GM23338 (cell line): ENCODE results near the gene OR52I2. TPM values are rescaled to one million over a fixed set of nuclear protein-coding genes. Genes with fewer than 3 reads are reported as not detected.

Experiments used
- ATAC-seq: fragments of 200-7000 bp; cut with Tn5 transposase; 3 replicates; pipeline ENCODE4 v1.9.1; 2020
- DNase-seq: peaks from one replicate; pipeline ENCODE4 v3.0.0-alpha.2; 2015; ENCODE audit warnings: low spot score
- H2AFZ ChIP-seq: fragments of 200-600 bp; sonication (generic); 2 replicates; pipeline ENCODE4 v1.8.0; 2016; ENCODE audit warnings: antibody characterized with exemption, mild to moderate bottlenecking, moderate library complexity
- H3F3A ChIP-seq: fragments of 200-600 bp; sonication (generic); replicated peaks from 2 replicates; pipeline ENCODE4 v1.8.0; 2017; ENCODE audit warnings: antibody characterized with exemption, mixed run types, low read depth
- H3K27ac ChIP-seq: fragments of 200-600 bp; sonication (generic); 2 replicates; pipeline ENCODE4 v1.6.1; 2016; ENCODE audit warnings: low read depth
- H3K27me3 ChIP-seq: fragments of 200-600 bp; sonication (generic); 2 replicates; pipeline ENCODE4 v1.8.0; 2016; ENCODE audit warnings: mild to moderate bottlenecking, mixed run types, moderate library complexity; ENCODE audit not compliant: insufficient read depth
- H3K36me3 ChIP-seq: fragments of 200-600 bp; sonication (generic); 2 replicates; pipeline ENCODE4 v1.8.0; 2016; ENCODE audit warnings: mild to moderate bottlenecking; ENCODE audit not compliant: insufficient read depth
- H3K4me1 ChIP-seq: fragments of 200-600 bp; sonication (generic); 2 replicates; pipeline ENCODE4 v1.8.0; 2016; ENCODE audit warnings: mild to moderate bottlenecking, moderate library complexity; ENCODE audit not compliant: insufficient read depth
- H3K4me2 ChIP-seq: fragments of 200-600 bp; sonication (generic); 2 replicates; pipeline ENCODE4 v1.7.1; 2017; ENCODE audit warnings: mixed run types
- H3K4me3 ChIP-seq: fragments of 200-600 bp; sonication (generic); 2 replicates; pipeline ENCODE4 v1.6.1; 2016; ENCODE audit warnings: mixed run types
- H3K79me2 ChIP-seq: fragments of 200-600 bp; sonication (generic); replicated peaks from 2 replicates; pipeline ENCODE4 v1.8.0; 2017; ENCODE audit warnings: mild to moderate bottlenecking; ENCODE audit not compliant: insufficient read depth
- H3K9me2 ChIP-seq: fragments of 200-600 bp; sonication (generic); 2 replicates; pipeline ENCODE4 v1.8.0; 2017; ENCODE audit not compliant: insufficient read depth
- H4K20me1 ChIP-seq: fragments of 200-600 bp; sonication (generic); replicated peaks from 2 replicates; pipeline ENCODE4 v1.8.0; 2017; ENCODE audit warnings: mild to moderate bottlenecking; ENCODE audit not compliant: insufficient read depth
- H3K27ac Mint-ChIP-seq: 2 replicates; pipeline ENCODE4 v1.8.0; 2020; ENCODE audit warnings: inconsistent platforms, mild to moderate bottlenecking, moderate library complexity, mixed read lengths
- H3K27me3 Mint-ChIP-seq: 3 replicates; pipeline ENCODE4 v1.8.0; 2022; ENCODE audit warnings: low read depth, mild to moderate bottlenecking, moderate library complexity, mixed read lengths, inconsistent platforms; ENCODE audit not compliant: insufficient read depth, poor library complexity
- H3K36me3 Mint-ChIP-seq: 3 replicates; pipeline ENCODE4 v1.8.0; 2021; ENCODE audit warnings: low read depth, mild to moderate bottlenecking, inconsistent platforms, moderate library complexity, mixed read lengths
- H3K4me1 Mint-ChIP-seq: 3 replicates; pipeline ENCODE4 v1.8.0; 2020; ENCODE audit warnings: mild to moderate bottlenecking, inconsistent platforms, mixed read lengths
- H3K4me3 Mint-ChIP-seq: 3 replicates; pipeline ENCODE4 v1.8.0; 2021; ENCODE audit warnings: moderate library complexity, mild to moderate bottlenecking, inconsistent platforms, mixed read lengths
- H3K9me3 Mint-ChIP-seq: 3 replicates; pipeline ENCODE4 v1.8.0; 2020; ENCODE audit warnings: moderate library complexity, mild to moderate bottlenecking, inconsistent platforms, mixed read lengths
- CREB1 ChIP-seq: fragments of 250-450 bp; sonication (Bioruptor Pico); IDR thresholded peaks from 2 replicates; pipeline ENCODE4 v1.5.0; 2020; ENCODE audit warnings: low read depth, mild to moderate bottlenecking, moderate library complexity
- CTCF ChIP-seq, 2 experiments: fragments of 200-600 bp in 1 of 2; sonication (generic) in 1 of 2; conservative IDR thresholded peaks; 2 replicates each; pipeline versions ENCODE4 v1.5.1 to v1.6.1; 2016 to 2017; ENCODE audit warnings: antibody characterized with exemption in 2 of 2, low read depth in 2 of 2, mild to moderate bottlenecking in 2 of 2, moderate library complexity in 1 of 2
- JUNB ChIP-seq: IDR thresholded peaks from one replicate; pipeline ENCODE4 v1.6.1; 2016; ENCODE audit warnings: antibody characterized with exemption; ENCODE audit not compliant: unreplicated experiment
- NANOG ChIP-seq: IDR thresholded peaks from 2 replicates; pipeline ENCODE4 v1.6.1; 2016; ENCODE audit warnings: antibody characterized with exemption, borderline replicate concordance
- POLR2AphosphoS5 ChIP-seq: IDR thresholded peaks from 2 replicates; pipeline ENCODE4 v1.6.1; 2016; ENCODE audit warnings: antibody characterized with exemption, low read depth
- ZNF114 ChIP-seq: fragments of 250-450 bp; sonication (Bioruptor Pico); IDR thresholded peaks from 2 replicates; pipeline ENCODE4 v1.5.0; 2020; ENCODE audit warnings: mild to moderate bottlenecking, moderate library complexity
- ZNF462 ChIP-seq: fragments of 250-450 bp; sonication (Bioruptor Pico); IDR thresholded peaks from 2 replicates; pipeline ENCODE4 v1.5.0; 2020; ENCODE audit warnings: mild to moderate bottlenecking, moderate library complexity
- polyA plus RNA-seq: library from polyadenylated mRNA; unstranded; fragments of >200 nt; fragmentation: Nextera tagmentation; extraction: Ambion mirVana; gene quantifications from 2 replicates; pipeline ENCODE4 v1.2.1, GENCODE V29; 2016
- total RNA-seq: library from RNA; depleted of rRNA; stranded (reverse); fragments of >200 nt; shearing (Covaris generic); gene quantifications from 2 replicates; pipeline ENCODE4 v1.2.3, GENCODE V29; 2014

OR52I2 gene
- total and polyA plus RNA-seq, 2 experiments from 2014 or later, result 0.03 TPM; not detected in 1

- peaks cover 5% of the 10 kb centered on the region for H3K27me3 Mint-ChIP-seq
- 0 out of 2 replicates have a peak, but pooled peaks cover 3% of the 10 kb centered on the region for H3K4me1 ChIP-seq
- no peaks in the 10 kb centered on the region for H3F3A ChIP-seq
- TF ChIP-seq ZNF114 (CRISPR knock-in tag) (no peak), CREB1 (CRISPR knock-in tag) (no peak), POLR2AphosphoS5 (no peak), NANOG (no peak), ZNF462 (CRISPR knock-in tag) (no peak)
- H3K9me3 Mint-ChIP-seq, result peaks cover 19% of the 10 kb centered on the region; the same call in 2 of the 3 replicates
- H3K79me2 ChIP-seq, result no peaks in the 10 kb centered on the region
- peaks cover 18% of the 10 kb centered on the region; the same call in 2 of the 3 replicates for H3K4me1 Mint-ChIP-seq
- H3K9me2 ChIP-seq, result peaks cover 17% of the 10 kb centered on the region
- H3K36me3 Mint-ChIP-seq, result peaks cover 4% of the 10 kb centered on the region; the same call in 1 of the 3 replicates
- H3K36me3 ChIP-seq, result no peaks in the 10 kb centered on the region
- ATAC-seq, result no peak
- no peak for DNase-seq
- H3K4me3 ChIP-seq, result no peak overlapping the region
- no peaks in the 10 kb centered on the region for H3K27me3 ChIP-seq
- H4K20me1 ChIP-seq, result no peaks in the 10 kb centered on the region
- H2AFZ ChIP-seq, result no peak overlapping the region; the same call in 1 of the 2 replicates
- H3K4me2 ChIP-seq, result no peak overlapping the region
- H3K4me3 Mint-ChIP-seq, result no peak overlapping the region
- no peak overlapping the region for H3K27ac ChIP-seq
- no peak overlapping the region for H3K27ac Mint-ChIP-seq
Measured at GRCh38 chr11:4560467-4560866, 21.1 kb upstream of the OR52I2 start.

GRCh38 chr11:4565371-4565770 is 16.2 kb upstream of the OR52I2 start:
- no peak overlapping the region for H3K4me3 ChIP-seq
- ATAC-seq (no peak), DNase-seq (no peak)
- no peak overlapping the region for H3K4me2 ChIP-seq
- peaks cover 19% of the 10 kb centered on the region; the same call in 2 of the 3 replicates for H3K9me3 Mint-ChIP-seq
- H3F3A ChIP-seq, result no peaks in the 10 kb centered on the region
- H3K36me3 Mint-ChIP-seq, result peaks cover 4% of the 10 kb centered on the region; the same call in 2 of the 3 replicates
- H3K27ac ChIP-seq, result no peak overlapping the region
- no peak overlapping the region for H3K27ac Mint-ChIP-seq
- H3K9me2 ChIP-seq, result no peaks in the 10 kb centered on the region
- no peaks in the 10 kb centered on the region for H3K27me3 ChIP-seq
- no peaks in the 10 kb centered on the region for H3K79me2 ChIP-seq
- H3K4me1 Mint-ChIP-seq, result peaks cover 5% of the 10 kb centered on the region; the same call in 2 of the 3 replicates
- H3K4me3 Mint-ChIP-seq, result no peak overlapping the region
- 0 out of 2 replicates have a peak, but pooled peaks cover 3% of the 10 kb centered on the region for H3K4me1 ChIP-seq
- peaks cover 2% of the 10 kb centered on the region for H3K27me3 Mint-ChIP-seq
- no peak overlapping the region for H2AFZ ChIP-seq
- H3K36me3 ChIP-seq, result no peaks in the 10 kb centered on the region
- H4K20me1 ChIP-seq, result no peaks in the 10 kb centered on the region
- TF ChIP-seq JUNB, result no peak
- no peak for TF ChIP-seq CREB1 (CRISPR knock-in tag)
- TF ChIP-seq CTCF (conservative IDR thresholded peaks at IDR 0.05; ENCODE audit: low read depth in 2 of 2), result no peak
